NOMO-1 (cell line): ENCODE measurements around the gene COL12A1.

Experiments used
- DNase-seq, 2 experiments: peaks; one replicate each; lab custom pipeline; 2025; ENCODE audit not compliant: unreplicated experiment in 2 of 2; lab: John Stamatoyannopoulos, UW

The COL12A1 gene

DNA sequence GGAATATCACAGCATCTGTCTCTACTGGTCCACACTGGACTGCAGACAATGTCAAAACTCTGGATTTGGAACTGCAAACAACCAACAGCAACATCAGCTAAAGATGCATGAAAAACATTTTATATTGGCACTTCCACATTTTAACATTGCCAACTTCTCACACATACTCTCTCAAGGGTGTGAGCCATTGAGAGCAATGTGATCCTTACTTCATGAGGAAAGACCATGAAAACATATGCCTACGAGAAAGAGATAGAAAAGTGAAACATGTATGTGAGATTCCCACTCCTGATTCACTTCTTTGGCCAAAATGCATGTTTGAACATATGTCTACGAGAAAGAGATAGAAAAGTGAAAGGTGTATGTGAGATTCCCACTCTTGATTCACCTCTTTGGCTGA is 99.4 kb downstream of the COL12A1 start:
- no peak for DNase-seq

DNA sequence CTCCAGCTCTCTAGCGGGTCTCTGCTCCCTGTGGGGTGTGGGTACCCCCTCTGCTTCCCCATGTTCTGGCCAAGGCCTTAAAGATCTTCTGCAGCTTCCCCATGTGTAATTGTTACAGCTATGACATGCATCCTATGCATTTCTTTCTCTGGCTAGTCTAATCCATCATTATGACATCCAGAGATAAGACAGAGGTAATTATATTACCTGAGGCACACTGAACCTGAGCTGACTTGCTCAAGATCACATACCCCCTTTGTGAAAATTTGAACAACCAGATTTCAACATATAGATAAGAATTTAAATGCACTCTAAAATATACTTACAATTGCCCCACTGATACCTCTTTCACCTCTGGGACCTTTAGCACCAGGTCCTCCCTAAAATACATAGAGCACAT is 102.4 kb downstream of the COL12A1 start:
- DNase-seq: no peak

DNA sequence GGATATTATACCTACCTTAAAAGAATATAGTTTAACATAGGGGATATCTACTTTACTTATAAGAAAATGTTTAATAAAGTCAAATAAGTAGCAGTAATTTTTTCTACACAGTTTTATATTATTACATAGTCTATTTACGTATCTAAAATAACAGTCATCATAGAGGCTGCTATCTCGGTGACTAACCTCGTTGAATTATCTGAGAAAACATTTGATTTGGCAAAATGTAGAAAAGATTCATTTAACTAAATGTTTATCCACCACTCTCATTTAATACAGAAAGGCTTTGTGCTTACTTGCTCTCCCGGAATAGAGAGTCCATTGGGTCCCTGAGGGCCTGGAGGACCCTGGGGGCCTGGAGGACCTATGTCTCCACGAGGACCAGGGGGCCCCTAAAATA is 103.6 kb downstream of the COL12A1 start:
- no peak for DNase-seq

DNA sequence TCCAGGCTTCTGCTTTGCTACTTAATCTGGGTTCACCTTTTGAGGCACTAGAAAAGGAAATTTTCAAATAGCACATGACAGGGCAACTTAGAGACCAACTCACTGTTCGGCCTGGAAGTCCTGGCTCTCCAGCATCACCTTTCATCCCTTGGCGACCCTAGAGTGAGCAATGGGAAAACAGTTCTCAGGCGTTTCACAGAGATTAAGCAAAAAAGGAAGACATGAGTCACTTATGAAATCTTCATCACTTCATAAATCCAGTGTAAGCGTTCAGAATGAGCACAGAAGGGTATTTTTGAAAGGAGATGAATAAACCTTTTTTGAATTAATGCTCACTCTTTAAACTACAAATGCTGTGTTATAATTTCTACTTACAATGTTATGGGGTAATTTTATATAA is 104.0 kb downstream of the COL12A1 start:
- no peak for DNase-seq

DNA sequence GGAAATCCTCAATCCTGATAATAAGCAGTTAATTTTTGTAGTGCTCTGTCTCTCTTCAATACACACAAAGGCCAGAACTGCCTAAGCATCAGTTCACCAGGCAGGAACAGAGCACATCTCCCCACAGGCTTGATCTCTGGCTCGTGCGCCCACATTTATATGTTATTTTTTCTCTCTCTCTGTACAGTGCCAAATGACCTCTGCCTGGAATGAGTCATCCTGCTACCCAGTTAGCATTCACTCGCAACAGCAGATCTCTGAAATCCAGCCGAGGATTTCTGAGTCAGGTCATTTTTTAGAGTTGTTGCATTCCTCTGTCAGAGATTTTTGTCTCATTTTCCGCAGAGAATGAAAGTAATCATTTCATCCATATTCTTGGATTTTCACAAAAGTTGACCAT is 107.1 kb downstream of the COL12A1 start:
- peak in 1 of 2 experiments; percentile 15 for DNase-seq

DNA sequence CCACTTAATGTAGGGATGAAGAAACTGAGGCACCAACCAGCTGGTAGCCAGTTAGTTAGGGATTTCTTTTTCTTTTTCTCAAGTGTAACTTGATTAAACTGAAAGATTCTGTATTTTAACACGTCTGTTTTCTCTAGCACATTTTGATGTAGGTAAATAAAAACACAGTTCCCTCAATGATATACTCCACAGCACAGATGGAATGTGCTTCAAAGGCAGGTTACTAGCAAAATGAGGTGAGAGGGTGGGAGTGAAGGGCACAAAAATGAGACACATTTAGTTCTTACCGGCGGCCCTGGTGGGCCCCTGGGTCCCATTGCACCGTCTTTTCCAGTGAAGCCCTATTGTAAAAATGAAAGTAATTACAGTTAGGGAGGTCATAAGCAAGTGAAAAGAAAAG is 108.9 kb downstream of the COL12A1 start:
- DNase-seq: no peak

DNA sequence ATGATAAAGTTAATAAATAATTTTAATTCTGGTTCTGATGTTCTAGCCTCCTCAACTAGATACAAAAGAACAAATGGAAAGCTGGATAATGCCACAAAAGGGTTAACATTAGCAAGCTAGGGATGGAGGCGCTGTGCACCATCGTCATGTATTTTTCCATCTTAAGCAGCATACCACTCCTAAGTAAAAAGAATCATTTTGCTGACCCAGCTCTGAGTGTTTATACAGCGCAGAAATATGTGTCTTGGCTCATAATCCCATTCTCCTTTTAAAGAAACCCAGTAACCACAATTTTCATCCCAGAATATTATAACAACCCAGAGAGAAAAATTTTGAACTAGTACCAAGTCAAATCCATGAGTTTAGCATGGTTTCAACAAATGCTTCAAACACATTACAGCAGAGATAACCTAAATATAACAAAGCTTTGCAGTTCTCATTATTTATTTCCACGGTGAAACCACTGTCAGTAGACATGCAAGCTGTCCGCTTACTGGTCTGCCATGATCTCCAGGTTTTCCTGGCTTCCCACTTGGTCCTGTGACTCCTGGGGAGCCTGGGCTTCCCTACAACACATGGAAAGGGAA is 111.1 kb downstream of the COL12A1 start:
- no peak for DNase-seq

DNA sequence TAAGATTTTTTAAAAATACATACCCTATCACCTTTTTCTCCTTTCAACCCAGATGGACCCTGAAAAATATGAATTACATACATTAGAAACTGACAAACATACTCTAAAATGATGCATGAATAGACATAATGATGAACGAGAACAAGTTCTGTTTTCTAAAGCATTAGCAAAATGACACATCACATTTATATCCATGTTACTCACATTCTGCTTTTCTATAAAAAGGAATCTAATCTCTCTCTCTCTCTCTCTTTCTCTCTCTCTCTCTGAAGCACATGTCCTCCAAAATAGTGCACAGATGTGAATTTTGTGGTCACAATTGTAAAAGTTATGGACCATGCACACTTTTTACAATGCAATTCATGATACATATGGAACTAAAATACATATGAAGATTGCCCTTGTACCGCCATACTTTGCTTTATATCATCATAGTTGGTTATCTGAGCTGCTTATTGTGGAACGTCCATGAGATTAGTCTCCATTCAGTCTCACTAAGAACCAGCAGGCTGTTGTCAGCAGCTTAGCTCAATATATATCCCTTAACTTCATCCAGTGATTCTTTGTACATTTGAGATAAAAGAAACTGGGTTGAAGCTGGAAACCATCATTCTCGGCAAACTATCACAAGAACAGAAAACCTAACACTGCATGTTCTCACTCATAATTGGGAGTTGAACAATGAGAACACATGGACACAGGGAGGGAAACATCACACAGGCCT is 114.2 kb downstream of the COL12A1 start:
- no peak for DNase-seq

DNA sequence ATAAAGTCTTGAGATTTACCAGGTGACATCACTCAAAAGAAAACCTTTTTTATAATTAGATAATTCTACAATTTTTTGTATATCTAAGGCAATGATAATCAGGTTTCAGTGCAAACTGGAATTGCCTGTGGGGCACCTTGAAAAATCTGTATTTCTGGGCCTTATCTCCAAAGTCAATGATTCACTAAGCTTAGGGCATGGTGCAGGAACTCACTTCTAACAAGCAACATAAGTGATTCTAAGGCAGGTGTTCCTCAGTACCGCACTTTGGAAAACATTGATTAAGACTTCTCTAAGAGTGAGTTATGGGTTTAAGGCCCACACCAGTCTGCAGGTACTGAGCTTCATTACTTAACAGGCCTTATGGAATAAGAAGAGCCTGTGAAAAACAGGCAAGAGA is 115.3 kb downstream of the COL12A1 start:
- DNase-seq: no peak

DNA sequence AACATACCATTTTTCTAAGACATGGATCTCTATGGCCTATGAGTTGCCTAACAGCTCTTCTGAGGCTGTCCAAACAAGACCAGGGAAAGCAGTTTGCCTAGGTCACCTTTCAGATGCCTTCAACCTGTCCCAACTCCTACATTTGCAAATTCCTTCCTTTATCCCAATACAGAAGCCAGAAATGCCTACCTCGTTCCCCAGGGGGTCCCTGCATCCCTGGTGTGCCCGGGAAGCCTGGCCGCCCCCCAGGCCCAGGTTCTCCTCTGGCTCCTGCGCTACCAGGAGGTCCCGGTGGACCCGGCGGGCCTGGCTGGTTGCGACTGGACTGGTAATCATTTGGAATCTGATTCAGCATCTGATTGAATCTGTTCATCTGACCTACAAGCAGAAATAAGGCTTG is 115.9 kb downstream of the COL12A1 start:
- no peak for DNase-seq

DNA sequence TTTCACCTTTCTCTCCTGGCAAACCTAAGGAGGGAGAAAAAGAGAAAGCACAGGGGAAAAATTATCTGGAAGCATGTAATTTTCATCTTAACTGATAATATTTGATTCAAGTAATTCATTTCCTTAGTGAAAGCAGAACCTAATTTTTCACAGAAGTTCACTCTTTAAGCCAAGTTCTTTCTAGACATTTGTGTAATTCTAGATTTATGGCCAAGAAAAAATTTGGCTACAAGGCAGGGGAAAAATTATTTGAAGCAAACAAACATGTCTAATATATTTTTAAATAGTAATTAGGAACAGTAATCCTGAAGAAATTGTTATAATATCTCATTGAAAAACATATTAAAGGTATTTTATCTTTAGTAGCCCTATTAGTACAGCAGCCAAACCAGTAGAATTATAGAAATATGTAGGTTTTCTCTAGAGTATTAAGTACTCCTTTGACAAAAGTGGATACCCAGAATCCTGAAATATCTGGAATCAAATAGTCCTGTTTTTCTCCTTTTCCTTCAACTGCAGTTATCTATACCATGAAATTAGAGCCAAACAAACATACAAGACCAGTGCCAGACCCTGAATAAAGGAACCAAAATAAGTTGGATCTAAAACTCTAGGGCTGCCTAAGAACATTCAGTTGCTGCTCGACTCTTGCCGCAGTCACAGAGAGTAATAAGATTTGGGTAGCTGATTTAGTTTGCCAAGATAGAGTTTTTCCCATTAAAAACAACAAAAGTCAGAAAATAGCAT is 116.5 kb downstream of the COL12A1 start:
- no peak for DNase-seq

DNA sequence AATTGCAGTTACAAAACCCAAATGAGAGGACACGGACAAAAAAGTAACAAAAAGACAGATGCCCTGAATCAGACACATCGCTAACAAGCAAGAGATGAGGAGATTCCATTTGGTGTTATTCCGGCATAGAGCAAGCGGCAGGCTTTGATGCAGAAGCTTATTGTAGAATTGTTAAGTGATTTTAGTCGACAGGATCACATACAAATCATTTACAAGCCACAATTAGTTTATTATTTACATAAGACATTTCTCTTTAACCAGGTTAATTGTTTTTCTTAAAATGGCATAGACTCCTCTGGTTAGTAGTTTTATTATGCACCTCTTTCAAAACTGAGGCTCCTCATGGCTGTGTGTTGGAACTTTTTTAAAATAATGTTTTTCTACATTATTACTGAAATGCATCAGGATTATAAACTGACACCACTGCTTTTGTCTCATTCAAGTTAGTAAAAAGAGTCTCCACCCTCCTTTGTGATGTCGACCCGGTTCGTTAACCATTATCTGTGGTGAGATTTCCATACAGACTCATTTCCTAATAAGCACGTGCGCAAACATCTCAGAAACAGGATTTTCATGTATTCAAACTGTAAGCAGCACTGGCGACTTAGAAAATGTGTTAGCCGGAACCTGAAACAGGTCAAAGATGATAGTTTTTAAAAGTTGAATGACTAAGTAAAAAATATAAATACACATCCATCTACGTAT is 119.8 kb downstream of the COL12A1 start:
- no peak for DNase-seq

DNA sequence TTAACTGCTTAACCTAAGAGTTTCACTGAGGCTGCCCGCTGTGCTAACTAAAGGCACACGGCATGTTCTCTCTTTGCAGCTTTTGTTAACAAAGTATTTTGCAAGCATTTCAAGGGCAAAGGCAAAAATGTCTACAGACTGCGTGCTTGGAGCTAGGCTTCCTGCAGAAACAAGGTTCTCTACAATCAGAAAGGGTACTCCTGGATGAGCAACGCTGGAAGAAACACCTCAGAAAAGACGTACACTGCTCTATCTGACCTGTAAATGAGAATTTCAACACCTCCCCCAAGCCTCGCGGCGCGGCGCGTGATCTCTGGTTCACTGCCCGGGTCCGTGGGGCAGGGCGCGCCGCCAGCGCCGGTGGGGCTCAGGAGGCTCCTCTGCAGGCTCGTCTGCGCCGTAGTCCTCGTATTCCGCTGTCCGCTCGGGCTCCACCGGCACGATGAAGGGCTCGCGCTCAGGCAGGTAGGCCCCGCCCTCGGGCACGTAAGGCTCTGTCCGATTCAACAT is 120.9 kb downstream of the COL12A1 start:
- DNase-seq: no peak

DNA sequence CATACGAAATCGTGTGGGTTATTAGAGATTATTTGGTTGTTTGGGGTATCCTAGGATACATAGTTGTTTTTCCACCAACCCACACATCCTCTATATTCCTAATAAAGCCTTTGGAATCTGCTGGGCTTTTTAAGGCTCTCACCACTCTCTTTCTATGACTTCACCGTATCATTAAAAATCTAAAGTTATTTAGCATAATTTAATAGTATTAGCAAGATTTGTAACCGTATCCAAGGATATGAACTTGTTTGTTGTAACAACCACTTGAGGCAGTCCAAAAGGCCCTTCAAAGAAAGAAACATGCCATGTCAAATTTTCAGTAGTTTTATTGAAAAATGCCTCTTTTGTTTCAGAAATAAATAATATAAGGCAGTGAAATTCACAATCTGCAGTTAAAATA is 121.8 kb downstream of the COL12A1 start:
- DNase-seq: no peak

DNA sequence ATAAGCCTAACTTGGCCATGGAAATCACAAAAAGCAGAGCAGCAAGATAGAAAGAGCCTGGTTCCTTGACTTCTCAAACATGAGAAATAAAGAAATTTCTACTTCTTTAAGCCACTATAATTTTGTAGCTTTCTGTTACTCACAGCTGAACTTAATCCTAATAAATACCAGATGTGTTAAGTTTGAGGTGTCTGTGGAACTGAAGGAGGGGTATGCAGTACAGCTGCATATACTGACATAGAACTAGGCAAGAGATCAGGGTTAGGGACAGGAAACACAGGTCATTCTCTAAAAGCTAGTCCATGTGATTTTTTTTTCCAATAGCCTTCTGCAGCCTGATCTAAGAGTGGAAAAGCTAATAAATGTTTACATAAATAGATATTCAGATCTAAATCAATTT is 123.9 kb downstream of the COL12A1 start:
- no peak for DNase-seq

DNA sequence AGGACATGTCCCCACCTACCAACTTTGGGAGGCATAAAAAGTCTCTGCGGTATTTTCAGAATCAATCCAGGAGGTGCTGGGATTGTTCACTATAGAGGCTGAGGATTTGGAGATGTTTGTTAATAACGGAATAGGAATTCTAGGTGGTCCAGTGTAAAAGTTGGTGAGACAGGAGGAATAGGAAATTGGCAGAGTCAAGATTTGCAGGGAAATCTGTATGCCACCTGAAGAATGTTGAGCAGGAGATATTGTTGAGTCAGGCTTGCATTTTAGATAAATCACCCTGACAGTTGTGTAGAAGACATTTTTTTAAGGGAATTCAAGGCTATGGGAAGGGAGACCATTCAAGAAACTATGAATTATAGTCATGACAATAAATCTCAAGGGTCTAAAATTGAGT is 124.8 kb downstream of the COL12A1 start:
- no peak for DNase-seq

DNA sequence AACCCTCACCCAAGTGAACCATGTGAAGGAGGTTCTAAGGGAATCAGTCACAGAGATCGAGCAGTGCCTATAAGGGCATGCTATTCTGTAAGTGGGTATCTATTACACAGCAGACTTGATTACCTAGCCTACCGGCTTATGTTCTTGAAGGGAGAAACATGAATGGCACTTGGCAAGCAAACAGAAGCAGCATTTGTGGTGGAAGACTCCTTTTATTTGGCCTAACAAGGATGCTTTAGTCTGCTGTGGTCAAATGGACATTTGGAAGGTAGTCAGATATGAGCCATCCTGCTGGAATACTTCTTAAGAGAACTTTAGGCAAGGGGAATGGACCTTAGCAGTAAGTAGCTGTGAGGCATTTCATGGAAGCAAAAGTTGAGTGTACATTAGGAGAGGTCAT is 126.3 kb downstream of the COL12A1 start:
- DNase-seq: no peak

DNA sequence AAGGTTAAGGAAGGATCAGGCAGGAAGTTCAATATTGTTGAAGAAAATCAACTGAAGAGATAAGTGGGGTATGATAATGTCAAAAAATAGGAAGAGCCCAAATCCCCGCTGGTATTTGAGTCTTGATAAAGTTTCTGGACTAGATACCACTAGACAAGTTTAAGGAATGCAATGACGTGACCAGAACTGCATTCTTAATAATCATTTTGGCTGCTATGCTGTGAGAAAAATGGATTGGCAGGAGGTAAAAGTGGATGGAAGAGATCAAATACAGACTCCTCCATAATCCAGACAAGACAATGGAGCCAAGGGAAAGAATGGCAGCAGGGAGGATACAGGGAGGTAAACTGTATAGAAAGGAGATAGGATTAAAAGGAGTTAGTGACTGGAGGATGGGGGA is 128.2 kb downstream of the COL12A1 start:
- no peak for DNase-seq

DNA sequence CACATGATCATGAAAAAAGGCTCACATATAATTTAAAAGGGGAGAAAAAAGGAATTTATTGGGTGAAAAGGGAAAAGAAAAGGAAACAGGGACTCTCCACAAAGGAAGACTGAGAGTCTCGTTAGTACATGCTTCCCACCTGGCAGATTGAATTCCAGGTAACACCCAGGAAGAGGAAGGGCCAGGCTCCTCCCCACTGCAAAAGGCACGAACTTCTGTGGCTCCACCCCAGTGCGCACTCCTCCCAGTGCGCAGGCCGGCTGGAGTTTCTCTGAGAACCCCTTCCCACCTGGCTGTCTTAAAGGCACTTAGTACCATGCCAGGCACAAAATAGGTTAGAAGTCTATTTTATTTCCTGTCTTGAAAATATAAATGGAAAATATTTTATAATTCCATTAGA is 129.8 kb downstream of the COL12A1 start:
- no peak for DNase-seq

DNA sequence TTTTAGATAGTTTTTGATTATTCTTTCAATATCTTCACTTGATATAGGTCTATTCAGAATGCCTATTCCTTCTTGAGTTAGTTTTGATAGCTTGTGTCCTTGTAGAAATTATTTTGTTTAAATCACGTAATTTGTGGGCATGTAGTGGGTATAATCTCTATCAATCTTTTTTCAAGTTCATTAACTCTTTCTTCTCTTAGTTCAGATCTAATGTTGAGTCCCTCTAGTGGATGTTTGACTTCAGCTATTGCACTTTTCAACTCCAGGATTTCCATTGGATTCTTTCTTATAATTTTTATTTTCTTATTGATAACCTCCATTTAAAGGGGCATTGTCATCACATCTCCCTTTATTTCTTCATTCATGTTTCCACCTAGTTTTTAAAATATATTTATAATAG is 135.6 kb downstream of the COL12A1 start:
- DNase-seq: no peak

DNA sequence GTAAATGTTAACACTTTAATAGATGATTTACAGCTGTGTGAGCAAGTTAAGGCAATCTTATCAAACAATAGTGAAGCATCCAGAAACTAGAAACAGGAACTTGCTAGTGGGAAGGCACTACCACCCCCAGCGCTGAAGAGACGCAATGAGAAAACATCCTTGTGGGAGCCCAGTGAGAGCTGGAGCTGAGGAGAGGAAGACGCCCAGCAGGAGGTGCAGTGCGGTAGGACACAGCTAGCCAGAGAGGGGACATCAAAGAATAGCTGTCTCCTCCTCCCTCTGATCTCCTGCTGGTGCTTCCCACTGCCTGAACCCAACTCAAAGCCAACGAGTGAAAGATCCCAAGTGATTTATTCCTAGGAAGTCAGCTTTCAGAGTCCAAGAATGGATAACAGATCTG is 140.3 kb downstream of the COL12A1 start:
- peak; percentile 12 to 20 for DNase-seq
